ENCODE results near the gene TUBG2. TPM values are rescaled to one million over a fixed set of nuclear protein-coding genes. Genes with fewer than 3 reads are reported as not detected.
A peak's percentile ranks its signal among the peaks of the same experiment; 100 is the strongest.

The TUBG2 gene
- polyA plus RNA-seq, 1 of the 3 experiments (the other 2 are of a cell fraction), result 33.9 TPM

DNA sequence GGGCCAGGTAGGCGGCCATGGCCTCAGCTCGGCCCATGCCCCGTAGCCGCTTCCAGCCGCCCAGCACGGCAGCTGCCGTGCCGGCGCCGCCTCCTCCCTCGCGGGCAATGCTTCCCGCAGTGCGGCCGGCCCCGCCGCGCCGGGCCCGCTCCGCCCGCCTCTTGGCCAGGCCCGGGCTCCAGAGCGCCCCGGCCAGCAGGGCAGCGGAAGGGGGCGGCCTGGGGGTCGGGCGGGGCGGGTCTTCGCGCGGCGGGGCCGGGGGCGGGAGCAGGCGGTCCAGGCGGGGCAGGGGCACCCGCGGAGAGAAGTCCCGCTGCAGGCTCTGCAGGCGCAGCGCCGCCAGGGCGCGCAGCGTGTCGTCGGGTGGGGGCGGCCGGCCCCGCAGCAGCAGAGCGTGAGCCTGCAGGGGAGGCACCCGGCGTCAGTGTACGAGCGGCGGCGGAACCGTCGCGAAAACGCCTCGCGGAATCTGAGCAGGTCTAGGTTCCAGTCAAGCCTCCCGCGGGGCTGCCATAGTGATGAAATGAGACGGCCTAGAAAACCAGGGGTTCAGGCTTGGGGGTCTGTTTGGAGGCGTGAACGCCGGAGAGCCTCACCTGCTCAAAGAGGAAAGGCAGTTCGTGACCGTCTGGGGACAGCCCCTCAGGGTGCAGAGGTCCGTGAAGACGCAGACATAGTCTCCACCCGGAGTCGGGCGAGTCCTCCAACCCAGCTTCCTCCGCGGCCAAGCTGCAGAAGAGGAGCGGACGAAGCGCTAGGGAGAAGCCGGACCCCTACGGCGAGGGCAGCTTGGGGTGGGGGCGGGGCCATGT, 11.1 kb downstream of the TUBG2 start:
- H3K4me2 ChIP-seq, result no peak overlapping the region
- no peaks in the 10 kb centered on the region for H3K9me3 ChIP-seq
- H2AFZ ChIP-seq (ENCODE audit: low read depth), result no peak overlapping the region
- H3K9ac ChIP-seq, result no peak overlapping the region
- peaks cover 17 to 44% of the 10 kb centered on the region in 2 experiments for H3K4me1 ChIP-seq (ENCODE audit: control insufficient read depth in 1 of 2, insufficient read depth in 2 of 2, low read depth in 1 of 2, low read length in 1 of 2)
- peaks cover 32 to 58% of the 10 kb centered on the region in 2 experiments for H3K36me3 ChIP-seq (replicated peaks in 1 of 2; ENCODE audit: control insufficient read depth in 1 of 2, insufficient read depth in 2 of 2, low read length in 1 of 2)
- TF ChIP-seq, protein P1, sequence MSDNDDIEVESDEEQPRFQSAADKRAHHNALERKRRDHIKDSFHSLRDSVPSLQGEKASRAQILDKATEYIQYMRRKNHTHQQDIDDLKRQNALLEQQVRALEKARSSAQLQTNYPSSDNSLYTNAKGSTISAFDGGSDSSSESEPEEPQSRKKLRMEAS (IDR thresholded peaks at IDR 0.05; ENCODE audit: low read depth), result no peak
- TF ChIP-seq RFX5 (IDR thresholded peaks at IDR 0.05; ENCODE audit: low read length) (no peak), FOXJ3 (CRISPR knock-in tag; IDR thresholded peaks at IDR 0.05) (no peak), NRF1 (IDR thresholded peaks at IDR 0.05; ENCODE audit: low read depth, low read length) (no peak)
- ChIA-PET POLR2A (no interaction called here), CTCF (interaction anchor here (1.2 to 6.2 kb wide), 5 partner anchors 9 to 92 kb away, joined by 3 to 37 read pairs (median 4); partner anchors contain the start of gene PSMC3IP)
- H3K9me2 ChIP-seq, result no peaks in the 10 kb centered on the region
- H3K4me3 ChIP-seq (ENCODE audit: low read depth in 2 of 2, low read length in 1 of 2), result no peak overlapping the region
- 96% methylated on average over 81 of the region's 87 CpGs for WGBS (ENCODE audit: low lambda C conversion rate)
- no peaks in the 10 kb centered on the region for H3K27me3 ChIP-seq (ENCODE audit: insufficient read depth)
- peak overlapping the region in 1 of 2 experiments; percentile 69; a peak in 1 of 4 replicates for H3K27ac ChIP-seq (ENCODE audit: low read depth in 2 of 2, low read length in 1 of 2)
- H3F3A ChIP-seq (replicated peaks; ENCODE audit: insufficient read depth), result peaks cover 18% of the 10 kb centered on the region
- DNase-seq, result peak; percentile 29
- peaks cover 18% of the 10 kb centered on the region for H4K20me1 ChIP-seq (ENCODE audit: insufficient read depth)
- peaks cover 30% of the 10 kb centered on the region for H3K79me2 ChIP-seq (ENCODE audit: insufficient read depth)

DNA sequence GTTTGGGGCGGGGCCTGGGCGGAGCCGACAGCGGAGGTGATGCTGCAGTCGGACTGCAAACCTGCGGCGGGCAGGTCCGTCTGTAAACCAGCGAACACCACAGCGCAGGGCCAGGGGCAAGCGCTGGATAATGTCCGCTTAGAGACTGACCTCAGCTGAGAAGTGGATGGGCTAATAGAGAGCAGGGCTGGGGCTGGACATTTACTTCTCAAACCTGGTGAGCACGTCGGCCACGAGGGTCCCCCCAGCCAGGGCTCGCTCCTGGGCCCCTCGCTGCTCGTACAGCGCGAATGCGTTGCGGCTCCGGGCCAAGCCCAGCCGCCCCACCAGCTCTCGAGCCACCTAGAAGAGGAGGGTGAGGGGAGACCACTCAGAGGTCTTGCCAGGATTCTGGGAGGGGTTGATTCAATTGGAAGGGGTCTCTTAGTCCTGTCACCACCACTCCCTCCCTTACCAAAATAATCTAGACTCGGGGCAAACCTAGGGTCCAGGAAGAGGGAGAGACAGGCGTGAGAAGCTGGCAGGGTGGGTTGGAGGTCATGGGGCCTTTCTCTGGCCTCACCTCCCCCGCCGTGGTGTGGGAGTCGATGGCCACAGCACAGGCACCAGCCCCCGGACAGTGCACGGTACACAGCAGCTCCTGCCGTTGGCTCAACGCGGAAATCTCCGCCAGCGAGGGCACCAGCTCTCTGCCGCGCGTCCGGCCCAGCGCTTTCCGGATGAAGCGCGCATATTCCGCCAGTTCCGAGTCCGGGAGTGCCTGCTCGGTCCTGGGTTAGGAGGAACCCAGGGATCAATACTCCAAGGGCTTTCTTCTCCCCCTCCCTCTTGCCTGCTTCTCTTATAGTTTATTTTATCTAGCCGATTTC, 11.9 kb downstream of the TUBG2 start:
- Histone ChIP-seq H4K20me1 (ENCODE audit: insufficient read depth) (peaks cover 26% of the 10 kb centered on the region), H3K4me2 (no peak overlapping the region), H3K4me3 (ENCODE audit: low read depth in 2 of 2, low read length in 1 of 2) (no peak overlapping the region), H3K4me1 (ENCODE audit: control insufficient read depth in 1 of 2, insufficient read depth in 2 of 2, low read depth in 1 of 2, low read length in 1 of 2) (peaks cover 17 to 49% of the 10 kb centered on the region in 2 experiments), H3K79me2 (ENCODE audit: insufficient read depth) (peaks cover 36% of the 10 kb centered on the region), H3K9me2 (no peaks in the 10 kb centered on the region), H3K9me3 (no peaks in the 10 kb centered on the region), H3K27ac (ENCODE audit: low read depth in 2 of 2, low read length in 1 of 2) (no peak overlapping the region; a peak in 1 of 4 replicates), H2AFZ (ENCODE audit: low read depth) (no peak overlapping the region), H3F3A (replicated peaks; ENCODE audit: insufficient read depth) (peaks cover 18% of the 10 kb centered on the region), H3K9ac (no peak overlapping the region), H3K27me3 (ENCODE audit: insufficient read depth) (no peaks in the 10 kb centered on the region), H3K36me3 (replicated peaks in 1 of 2; ENCODE audit: control insufficient read depth in 1 of 2, insufficient read depth in 2 of 2, low read length in 1 of 2) (peaks cover 32 to 52% of the 10 kb centered on the region in 2 experiments)
- TF ChIP-seq FOSL2 (IDR thresholded peaks at IDR 0.05; ENCODE audit: borderline replicate concordance, low read depth) (no peak), GABPA (IDR thresholded peaks at IDR 0.05; ENCODE audit: low read depth) (no peak), JUND (IDR thresholded peaks at IDR 0.05) (no peak), GATA2 (CRISPR knock-in tag; IDR thresholded peaks at IDR 0.05) (no peak)
- ChIA-PET POLR2A (interaction anchor here (1.0 kb wide), 1 partner anchor 10 kb away, joined by 4 read pairs; no protein-coding TSS in a partner anchor), CTCF (interaction anchor here (0.7 to 6.2 kb wide), 5 partner anchors 9 to 93 kb away, joined by 4 to 37 read pairs (median 4); partner anchors contain the start of gene PSMC3IP)
- WGBS (ENCODE audit: low lambda C conversion rate), result 96% methylated on average over 34 of the region's 50 CpGs
- DNase-seq, result peak; percentile 58

Measured in SK-N-SH (cell line).